ENCODE measurements around the gene ALPK3.
"Not testable (repeated sequence)": the region's sequence is repeated elsewhere in the genome, so short reads cannot be mapped to it uniquely, and the experiment has no call there.

ALPK3 gene

DNA sequence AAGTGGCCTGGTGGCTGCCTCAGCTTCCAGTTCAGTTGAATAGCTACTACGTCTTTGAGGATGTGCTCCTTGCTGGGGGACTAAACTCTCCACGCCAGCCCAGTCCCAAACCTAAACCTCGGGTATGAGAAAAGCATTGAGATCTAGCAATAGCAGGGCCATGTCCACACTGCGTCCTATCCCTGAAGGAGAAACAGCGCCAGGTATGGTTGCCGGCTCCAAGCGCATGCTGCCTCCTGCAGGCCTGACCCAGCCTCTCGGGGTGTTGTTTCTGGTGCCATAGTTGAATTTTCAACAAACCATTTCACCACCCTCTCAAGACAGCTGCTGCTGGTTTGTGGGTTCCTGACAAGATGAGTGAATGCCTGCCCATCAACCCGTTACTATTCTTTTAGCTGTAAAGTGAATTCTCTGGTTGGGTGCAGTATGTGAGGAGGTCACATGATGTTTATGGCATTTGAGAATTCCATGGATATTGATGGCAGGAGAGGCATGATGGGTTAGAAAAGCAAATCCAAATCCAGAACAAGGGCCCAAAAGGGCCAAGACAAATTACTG lies 54.4 kb downstream of the ALPK3 start:
- TF ChIP-seq, protein P1, sequence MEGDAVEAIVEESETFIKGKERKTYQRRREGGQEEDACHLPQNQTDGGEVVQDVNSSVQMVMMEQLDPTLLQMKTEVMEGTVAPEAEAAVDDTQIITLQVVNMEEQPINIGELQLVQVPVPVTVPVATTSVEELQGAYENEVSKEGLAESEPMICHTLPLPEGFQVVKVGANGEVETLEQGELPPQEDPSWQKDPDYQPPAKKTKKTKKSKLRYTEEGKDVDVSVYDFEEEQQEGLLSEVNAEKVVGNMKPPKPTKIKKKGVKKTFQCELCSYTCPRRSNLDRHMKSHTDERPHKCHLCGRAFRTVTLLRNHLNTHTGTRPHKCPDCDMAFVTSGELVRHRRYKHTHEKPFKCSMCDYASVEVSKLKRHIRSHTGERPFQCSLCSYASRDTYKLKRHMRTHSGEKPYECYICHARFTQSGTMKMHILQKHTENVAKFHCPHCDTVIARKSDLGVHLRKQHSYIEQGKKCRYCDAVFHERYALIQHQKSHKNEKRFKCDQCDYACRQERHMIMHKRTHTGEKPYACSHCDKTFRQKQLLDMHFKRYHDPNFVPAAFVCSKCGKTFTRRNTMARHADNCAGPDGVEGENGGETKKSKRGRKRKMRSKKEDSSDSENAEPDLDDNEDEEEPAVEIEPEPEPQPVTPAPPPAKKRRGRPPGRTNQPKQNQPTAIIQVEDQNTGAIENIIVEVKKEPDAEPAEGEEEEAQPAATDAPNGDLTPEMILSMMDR (IDR thresholded peaks at IDR 0.05; ENCODE audit: control insufficient read depth, insufficient read depth, low read depth, low read length, missing control alignments): no peak
- H3K4me3 ChIP-seq (ENCODE audit: control insufficient read depth, low read depth, low read length): no peak overlapping the region
- no peak for DNase-seq (ENCODE audit: low read depth)

GRCh38 chr15:84872009-84872910 lies 55.1 kb downstream of the ALPK3 start:
- no peak overlapping the region for H3K4me3 ChIP-seq (ENCODE audit: control insufficient read depth, low read depth, low read length)
- TF ChIP-seq, protein P1 (IDR thresholded peaks at IDR 0.05; ENCODE audit: control insufficient read depth, insufficient read depth, low read depth, low read length, missing control alignments): no peak
- no peak for DNase-seq (ENCODE audit: low read depth)

GRCh38 chr15:84873997-84874396 lies 56.8 kb downstream of the ALPK3 start:
- TF ChIP-seq, protein P1 (IDR thresholded peaks at IDR 0.05; ENCODE audit: control insufficient read depth, insufficient read depth, low read depth, low read length, missing control alignments): no peak
- no peak for DNase-seq (ENCODE audit: low read depth)
- no peak overlapping the region for H3K4me3 ChIP-seq (ENCODE audit: control insufficient read depth, low read depth, low read length)

DNA sequence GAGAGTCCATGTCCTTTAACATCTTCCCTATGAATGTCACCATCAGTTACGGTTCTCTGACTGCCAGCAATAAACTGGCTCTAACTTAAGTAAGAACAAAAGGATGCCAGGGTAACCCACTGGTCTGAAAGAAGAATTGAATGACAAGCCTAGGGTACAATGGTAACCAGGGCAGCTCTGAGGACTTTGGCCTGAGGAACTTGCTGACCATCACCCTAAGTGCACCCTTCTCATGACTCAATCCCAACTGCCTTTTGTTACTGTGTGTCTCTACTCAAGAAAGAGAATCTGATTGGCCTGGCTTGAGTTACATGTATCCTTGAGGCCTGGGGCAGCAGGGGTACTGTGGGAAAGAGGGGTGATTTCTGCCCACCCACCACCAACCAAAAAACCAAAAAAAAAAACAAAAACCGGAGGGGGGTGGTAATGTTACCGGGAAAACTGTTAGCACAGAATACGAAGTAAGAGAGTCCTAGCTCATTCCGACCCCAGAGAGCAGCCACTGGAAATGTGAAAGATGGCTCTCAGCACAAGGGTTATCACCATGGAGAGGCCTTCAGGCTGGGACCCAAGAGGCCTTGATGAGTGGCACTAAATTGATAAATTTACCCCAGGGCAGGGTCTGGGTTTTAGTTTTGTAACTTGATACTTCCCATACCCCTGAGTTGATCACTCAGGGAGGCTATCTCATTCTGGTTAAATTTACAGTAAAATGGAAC lies 58.0 kb downstream of the ALPK3 start:
- TF ChIP-seq, protein P1 (IDR thresholded peaks at IDR 0.05; ENCODE audit: control insufficient read depth, insufficient read depth, low read depth, low read length, missing control alignments): no peak
- H3K4me3 ChIP-seq (ENCODE audit: control insufficient read depth, low read depth, low read length): no peak overlapping the region

DNA sequence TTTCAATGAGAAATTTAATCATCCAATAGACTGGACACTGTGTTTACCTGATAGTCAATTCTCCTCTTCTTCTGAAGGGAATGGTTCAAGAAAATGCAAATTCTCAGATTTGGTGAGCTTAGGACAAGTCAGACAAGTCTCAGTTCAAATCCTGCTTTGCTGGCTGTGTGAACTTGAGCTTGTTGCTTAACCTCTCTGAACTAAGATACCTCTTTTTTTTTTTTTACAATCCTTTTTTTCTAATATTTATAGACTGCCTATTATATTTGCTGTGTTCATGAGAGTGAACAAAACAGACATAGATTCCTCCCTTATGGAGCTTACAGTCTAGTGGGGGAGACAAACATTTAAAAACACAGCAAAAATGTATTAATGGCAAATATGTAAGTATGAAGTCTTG lies 59.1 kb downstream of the ALPK3 start:
- TF ChIP-seq, protein P1 (IDR thresholded peaks at IDR 0.05; ENCODE audit: control insufficient read depth, insufficient read depth, low read depth, low read length, missing control alignments): no peak
- no peak overlapping the region for H3K4me3 ChIP-seq (ENCODE audit: control insufficient read depth, low read depth, low read length)
- DNase-seq (ENCODE audit: low read depth): no peak

More for the DNA sequence above, 58.0 kb downstream of the ALPK3 start:
- DNase-seq (ENCODE audit: low read depth): no peak

DNA sequence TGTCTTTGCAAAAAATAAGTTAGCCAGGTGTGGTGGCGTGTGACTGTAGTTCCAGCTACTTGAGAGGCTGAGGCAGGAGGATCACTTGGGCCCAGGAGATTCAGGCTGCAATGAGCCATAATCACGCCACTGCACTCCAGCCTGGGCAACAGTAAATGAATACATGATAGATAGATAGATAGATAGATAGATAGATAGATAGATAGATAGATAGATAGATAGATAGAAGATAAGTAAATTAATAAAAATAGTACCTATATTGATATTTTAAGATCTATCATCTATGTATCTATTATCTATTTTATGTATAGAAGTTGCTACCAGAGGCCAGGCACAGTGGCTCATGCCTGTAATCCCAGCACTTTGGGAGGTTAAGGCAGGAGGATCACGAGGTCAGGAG lies 60.5 kb downstream of the ALPK3 start:
- not testable (repeated sequence) for H3K4me3 ChIP-seq (ENCODE audit: control insufficient read depth, low read depth, low read length); DNase-seq (ENCODE audit: low read depth)

GRCh38 chr15:84878504-84878903 lies 61.3 kb downstream of the ALPK3 start:
- DNase-seq (ENCODE audit: low read depth): peak; percentile 4
- TF ChIP-seq, protein P1 (IDR thresholded peaks at IDR 0.05; ENCODE audit: control insufficient read depth, insufficient read depth, low read depth, low read length, missing control alignments): peak; percentile 66

More at GRCh38 chr15:84878504-84878903, 61.3 kb downstream of the ALPK3 start:
- no peak overlapping the region for H3K4me3 ChIP-seq (ENCODE audit: control insufficient read depth, low read depth, low read length)

Data from AG09309 (cell line).